ENCODE data around the gene SULT2A1.
"Not testable (repeated sequence)": the region's sequence is repeated elsewhere in the genome, so short reads cannot be mapped to it uniquely, and the experiment has no call there.

Gene SULT2A1

GRCh38 chr19:47886010-47886559 is at the start of gene SULT2A1:
Gene SULT2A1, minus strand, starts transcription at chr19:47886315. Its CDS starts 58 bp downstream, at chr19:47886257.
- DNase-seq (ENCODE audit: low read depth in 2 of 2, low spot score in 1 of 2), result no peak

GRCh38 chr19:47928581-47928980 is 42.5 kb upstream of the SULT2A1 start:
- not testable (repeated sequence) for DNase-seq (ENCODE audit: low read depth in 2 of 2, low spot score in 1 of 2)

DNA sequence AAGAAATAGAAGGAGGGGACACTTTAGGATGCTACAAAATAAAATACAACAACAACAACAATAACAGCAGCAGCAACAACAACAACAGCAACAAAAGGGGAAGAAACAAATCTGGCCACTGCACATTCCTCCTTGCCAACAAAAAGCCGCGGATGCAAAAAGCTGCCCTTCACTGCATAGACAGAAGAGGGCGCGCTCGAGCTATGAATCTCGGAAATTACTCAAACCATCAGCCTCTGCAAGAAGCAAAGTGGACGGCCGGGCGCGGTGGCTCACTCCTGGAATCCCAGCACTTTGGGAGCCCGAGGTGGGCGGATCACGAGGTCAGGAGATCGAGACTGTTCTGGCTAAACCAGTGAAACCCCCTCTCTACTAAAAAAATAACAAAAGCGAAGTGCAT is 34.0 kb upstream of the SULT2A1 start:
- DNase-seq (ENCODE audit: low read depth in 2 of 2, low spot score in 1 of 2), result not testable (repeated sequence)

DNA sequence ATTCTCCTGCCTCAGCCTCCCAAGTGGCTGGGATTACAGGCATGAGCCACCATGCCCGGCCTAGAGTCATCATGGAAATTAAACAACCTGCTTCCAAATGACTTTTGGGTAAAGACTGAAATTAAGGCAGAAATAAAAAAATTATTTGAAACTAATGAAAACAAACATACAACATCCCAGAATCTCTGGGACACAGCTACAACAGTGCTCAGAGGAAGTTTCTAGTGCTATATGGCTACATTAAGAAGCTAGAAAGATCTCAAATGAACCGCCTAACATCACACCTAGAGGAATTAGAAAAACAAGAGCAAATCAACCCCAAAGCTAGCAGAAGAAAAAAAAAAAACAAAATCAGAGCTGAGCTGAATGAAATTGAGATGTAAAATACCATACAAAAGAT is 24.1 kb upstream of the SULT2A1 start:
- not testable (repeated sequence) for DNase-seq (ENCODE audit: low read depth in 2 of 2, low spot score in 1 of 2)

DNA sequence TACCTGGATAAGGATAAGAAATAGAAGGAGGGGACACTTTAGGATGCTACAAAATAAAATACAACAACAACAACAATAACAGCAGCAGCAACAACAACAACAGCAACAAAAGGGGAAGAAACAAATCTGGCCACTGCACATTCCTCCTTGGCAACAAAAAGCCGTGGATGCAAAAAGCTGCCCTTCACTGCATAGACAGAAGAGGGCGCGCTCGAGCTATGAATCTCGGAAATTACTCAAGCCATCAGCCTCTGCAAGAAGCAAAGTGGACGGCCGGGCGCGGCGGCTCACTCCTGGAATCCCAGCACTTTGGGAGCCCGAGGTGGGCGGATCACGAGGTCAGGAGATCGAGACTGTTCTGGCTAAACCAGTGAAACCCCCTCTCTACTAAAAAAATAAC is 23.2 kb upstream of the SULT2A1 start:
- DNase-seq (ENCODE audit: low read depth in 2 of 2, low spot score in 1 of 2), result peak; percentile 9 to 59

- DNase-seq (ENCODE audit: low read depth in 2 of 2, low spot score in 1 of 2), result no peak
Measured at GRCh38 chr19:47901370-47901769, 15.3 kb upstream of the SULT2A1 start.

DNA sequence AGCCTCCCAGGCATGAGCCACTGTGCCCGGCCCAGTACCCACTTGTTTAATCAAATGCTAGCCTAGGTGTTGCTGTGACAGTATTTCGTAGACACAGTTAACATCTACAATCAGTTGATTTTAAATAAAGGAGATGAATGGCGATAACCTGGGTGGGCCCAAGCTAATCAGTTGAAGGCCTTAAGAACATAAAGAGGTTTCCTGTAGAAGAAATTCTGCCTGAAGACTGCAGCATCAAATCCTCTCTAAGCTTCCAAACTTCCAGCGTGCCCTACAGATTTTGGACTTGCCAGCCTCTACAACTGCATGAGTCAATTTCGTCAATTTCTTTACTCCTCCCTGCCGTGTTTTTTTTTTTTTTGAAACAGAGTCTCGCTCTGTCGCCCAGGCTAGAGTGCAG is 13.2 kb upstream of the SULT2A1 start:
- no peak for DNase-seq (ENCODE audit: low read depth in 2 of 2, low spot score in 1 of 2)

DNA sequence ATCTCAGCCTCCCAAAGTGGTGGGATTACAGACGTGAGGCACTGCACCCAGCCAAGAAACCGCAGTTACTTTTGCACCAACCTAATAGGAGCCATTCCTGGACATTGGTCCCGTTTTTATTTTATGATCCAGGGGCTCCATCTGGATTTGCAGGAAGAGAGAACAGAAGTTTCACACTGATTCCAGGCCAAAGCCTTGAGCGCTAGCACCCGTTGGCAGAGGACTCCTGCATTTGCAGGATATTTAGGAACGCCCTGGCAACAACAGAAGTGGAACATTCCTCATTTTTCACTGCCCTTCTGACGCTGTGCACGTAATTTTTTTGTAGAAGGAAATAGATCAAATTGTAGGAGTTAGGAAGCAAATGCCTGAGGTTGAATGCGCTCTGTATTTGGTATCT is 11.7 kb upstream of the SULT2A1 start:
- no peak for DNase-seq (ENCODE audit: low read depth in 2 of 2, low spot score in 1 of 2)

DNA sequence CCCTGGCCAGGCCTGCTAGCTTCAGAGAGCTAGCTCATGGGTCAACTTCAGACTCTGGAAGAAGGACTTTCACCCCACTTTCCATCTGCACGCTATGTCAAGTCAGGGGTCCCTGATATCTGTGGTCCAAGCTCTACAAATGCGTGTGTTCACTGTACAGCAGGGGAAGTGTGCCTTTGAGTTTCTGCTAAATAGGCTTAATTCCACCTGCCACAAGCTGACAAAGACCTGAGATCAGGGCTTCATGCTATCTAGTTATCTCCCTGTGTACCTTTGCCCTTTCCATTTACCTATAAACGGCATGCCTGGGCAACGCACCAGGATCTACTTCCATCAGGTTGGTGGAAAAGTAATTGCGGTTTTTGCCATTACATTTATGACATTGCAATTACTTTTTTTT is 10.7 kb upstream of the SULT2A1 start:
- no peak for DNase-seq (ENCODE audit: low read depth in 2 of 2, low spot score in 1 of 2)

DNA sequence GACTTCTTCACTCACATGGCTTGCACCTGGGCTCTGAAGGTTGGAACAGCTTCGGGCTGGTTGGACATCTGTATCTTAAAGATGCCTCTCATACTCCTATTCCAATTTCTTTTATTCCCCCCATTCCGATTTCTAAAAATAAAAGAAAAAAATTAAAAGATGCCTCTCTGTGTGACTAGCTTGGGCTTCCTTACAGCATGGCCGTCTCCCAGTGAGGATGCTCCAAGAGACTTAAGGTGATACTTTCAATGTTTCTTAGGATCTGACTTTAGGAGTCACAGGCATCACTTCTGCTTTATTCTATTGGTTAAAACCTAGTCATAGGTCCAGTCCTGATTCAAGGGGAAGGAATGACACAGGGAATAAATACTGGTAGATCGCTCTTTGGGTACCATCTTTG is 9.9 kb upstream of the SULT2A1 start:
- DNase-seq (ENCODE audit: low read depth in 2 of 2, low spot score in 1 of 2), result no peak

DNA sequence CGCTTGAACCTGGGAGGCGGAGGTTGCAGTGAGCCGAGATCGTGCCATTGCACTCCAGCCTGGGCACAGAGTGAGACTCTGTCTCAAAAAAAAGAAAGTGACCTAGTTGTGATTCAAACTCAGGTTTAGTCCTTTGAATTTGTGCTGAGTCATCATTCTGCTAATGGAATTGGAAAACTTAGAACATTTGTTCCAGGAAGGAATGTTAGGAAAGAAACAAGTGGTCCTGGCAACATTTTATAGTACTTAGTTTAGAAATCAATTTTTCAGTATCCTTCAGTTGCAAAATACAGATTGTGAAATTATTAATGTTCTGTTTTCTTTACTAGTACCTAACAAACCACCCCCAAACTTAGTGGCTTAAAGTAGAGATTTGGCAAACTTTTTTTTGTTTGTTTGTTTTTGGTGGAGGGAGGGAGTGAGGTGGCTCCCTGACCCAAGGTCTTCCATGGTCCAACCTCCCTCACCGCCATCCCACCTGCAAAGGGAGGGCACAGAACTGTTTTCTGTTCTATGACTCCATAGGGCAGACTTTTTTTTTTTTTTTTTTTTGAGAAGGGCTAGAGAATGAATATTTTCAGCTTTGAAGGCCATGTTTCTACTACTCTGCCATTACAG is 9.2 kb upstream of the SULT2A1 start:
- DNase-seq (ENCODE audit: low read depth in 2 of 2, low spot score in 1 of 2), result no peak

DNA sequence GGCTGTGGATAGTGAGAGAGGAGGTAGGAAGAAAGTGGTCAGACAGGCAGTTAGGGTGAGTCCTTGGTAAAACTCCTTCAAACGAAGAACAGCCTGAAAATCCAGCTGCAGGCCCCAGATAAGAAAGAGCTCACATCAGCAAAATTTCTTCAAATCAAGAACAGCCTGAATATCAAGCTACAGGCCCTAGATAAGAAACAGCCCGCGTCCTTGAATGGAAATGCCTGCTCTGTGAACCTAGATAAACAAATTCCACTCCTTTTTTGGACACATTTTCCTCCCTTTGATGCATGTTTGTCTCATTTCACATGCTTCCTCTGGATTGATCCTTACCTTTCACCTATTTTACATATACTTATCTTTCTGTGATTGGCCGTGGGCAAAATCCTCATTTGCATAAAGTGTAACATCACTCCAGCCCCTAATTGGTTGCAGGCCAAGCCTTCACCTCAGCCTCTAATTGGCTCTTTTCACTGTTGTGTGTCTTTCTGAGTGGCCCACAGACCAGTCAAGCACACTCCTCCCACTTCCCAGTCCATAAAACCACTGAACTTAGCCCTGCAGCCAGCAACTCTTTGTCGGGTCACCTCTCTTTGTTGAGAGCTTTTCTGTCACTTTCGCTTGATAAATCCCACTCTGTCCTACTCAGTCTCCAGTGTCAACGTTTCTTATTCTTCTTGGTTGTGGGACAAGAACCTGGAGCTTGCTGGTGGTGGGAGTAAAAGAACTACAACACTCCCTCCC is 6.0 kb upstream of the SULT2A1 start:
- no peak for DNase-seq (ENCODE audit: low read depth in 2 of 2, low spot score in 1 of 2)

DNA sequence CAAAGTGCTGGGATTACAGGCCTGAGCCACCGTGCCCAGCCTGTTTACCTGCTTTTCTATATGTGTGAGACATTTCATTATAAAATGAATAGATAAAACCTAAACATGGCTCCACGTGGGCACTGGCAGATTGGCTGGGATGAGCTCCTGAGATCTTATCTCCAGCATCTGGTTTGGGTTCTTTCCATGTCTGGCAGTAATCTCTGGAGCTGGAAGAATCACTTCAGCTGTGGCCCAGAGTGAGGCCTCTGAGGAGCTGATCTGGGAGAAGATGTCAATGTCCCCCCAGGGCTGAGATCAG is 5.5 kb upstream of the SULT2A1 start:
- no peak for DNase-seq (ENCODE audit: low read depth in 2 of 2, low spot score in 1 of 2)

- no peak for DNase-seq (ENCODE audit: low read depth in 2 of 2, low spot score in 1 of 2)
Measured at GRCh38 chr19:47890865-47891621, 4.9 kb upstream of the SULT2A1 start.

DNA sequence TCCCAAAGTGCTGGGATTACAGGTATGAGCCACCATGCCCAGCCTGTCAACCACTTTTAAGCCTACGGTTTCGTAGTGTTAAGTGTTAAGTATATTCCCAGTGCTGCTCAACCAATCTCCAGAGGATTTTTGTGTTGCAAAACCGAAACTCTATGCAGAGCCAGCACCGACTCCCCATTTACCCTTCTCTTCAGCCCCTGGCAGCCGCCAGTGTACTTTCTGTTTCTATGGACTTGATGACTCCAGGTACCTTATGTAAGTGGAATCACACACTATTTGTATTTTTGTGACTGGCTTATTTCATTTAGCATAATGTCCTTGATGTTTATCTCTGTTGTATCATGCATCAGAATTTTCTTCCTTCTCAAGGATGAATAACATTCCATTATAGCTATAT is 1.1 kb downstream of the SULT2A1 start:
- no peak for DNase-seq (ENCODE audit: low read depth in 2 of 2, low spot score in 1 of 2)

DNA sequence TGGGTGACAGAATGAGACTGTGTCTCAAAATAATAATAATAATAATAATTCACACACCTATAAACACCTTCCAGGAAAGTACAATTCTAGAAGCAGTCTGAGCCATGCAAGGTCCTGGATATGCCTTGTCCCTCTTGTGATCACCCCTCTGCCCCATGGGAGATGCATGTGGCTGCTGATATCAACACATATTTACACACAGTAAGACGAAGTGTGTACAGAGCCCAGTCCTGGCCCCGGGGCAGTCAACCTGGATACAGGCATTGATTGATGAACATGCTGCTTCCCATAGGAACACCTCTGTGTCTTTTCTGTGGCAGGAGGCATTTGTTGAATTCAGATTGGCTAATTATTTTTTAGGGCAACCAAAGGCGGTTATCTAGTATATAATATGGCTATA is 3.2 kb downstream of the SULT2A1 start:
- no peak for DNase-seq (ENCODE audit: low read depth in 2 of 2, low spot score in 1 of 2)

DNA sequence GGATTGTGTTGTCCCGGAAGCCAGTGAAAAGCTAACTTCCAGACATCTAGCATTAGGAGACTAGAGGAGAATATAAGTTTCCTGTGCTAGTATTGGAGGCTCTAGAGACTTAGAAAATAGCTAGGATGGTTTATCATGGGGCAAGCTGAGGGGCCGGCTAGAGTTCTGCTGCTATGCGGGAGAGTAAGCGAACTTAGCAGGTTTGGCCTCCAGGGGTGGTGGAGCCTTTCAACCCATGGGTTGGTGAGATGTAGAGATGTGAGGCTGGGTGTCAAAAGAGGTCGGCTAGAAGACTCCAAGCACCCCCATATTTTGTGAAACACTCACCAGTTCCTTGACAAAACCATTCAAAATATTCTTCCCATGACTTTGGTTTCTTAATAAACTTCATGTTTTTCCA is 4.4 kb downstream of the SULT2A1 start:
- no peak for DNase-seq (ENCODE audit: low read depth in 2 of 2, low spot score in 1 of 2)

DNA sequence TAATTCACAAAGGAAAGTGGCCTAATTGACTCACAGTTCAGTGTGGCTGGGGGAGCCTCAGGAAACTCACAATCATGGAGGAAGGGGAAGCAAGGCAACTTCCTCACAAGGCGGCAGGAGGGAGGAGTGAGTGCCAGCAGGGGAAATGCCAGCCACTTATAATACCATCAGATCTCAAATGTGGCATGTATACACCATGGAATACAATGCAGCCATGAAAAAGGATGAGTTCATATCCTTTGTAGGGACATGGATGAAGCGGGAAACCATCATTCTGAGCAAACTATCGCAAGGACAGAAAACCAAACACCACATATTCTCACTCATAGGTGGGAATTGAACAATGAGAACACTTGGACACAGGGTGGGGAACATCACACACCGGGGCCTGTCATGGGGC is 6.7 kb downstream of the SULT2A1 start:
- not testable (repeated sequence) for DNase-seq (ENCODE audit: low read depth in 2 of 2, low spot score in 1 of 2)

DNA sequence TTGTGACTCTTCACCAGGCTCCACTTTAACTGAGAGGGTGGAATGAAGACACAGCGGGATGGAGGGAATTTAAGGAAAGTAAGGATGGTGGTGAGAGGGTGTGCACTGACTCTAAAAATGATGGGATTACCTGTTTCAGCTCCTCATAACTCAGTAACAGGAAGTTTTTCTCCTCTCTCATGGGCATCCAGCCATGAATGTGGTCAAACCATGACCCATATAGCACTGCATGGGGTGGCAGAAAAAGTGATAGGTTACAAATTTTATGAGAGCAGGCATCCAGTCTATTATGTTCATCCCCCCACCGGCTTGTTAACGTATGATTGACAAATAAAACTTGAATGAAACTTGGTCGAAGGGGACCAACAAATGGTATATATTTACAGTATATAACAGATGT is 7.2 kb downstream of the SULT2A1 start:
- no peak for DNase-seq (ENCODE audit: low read depth in 2 of 2, low spot score in 1 of 2)

- DNase-seq (ENCODE audit: low read depth in 2 of 2, low spot score in 1 of 2), result no peak
Measured at GRCh38 chr19:47865166-47865565, 20.9 kb downstream of the SULT2A1 start.

- DNase-seq (ENCODE audit: low read depth in 2 of 2, low spot score in 1 of 2), result peak; percentile 74 to 78
Measured at GRCh38 chr19:47863514-47863936, 22.6 kb downstream of the SULT2A1 start.

- DNase-seq (ENCODE audit: low read depth in 2 of 2, low spot score in 1 of 2), result no peak
Measured at GRCh38 chr19:47861630-47862029, 24.5 kb downstream of the SULT2A1 start.

Measured in stimulated activated CD8-positive, alpha-beta memory T cell treated with anti-CD3 and anti-CD28 coated beads, Interleukin-4, amount 100 ng/mL, for 1 hour (primary cell).